SK-N-SH treated with all-trans-retinoic acid at 6 μM for 48 hours (cell line): ENCODE measurements around the gene CD151.

Experiments
- CSDC2 ChIP-seq: fragments of 250-450 bp; sonication (Bioruptor Pico); IDR thresholded peaks from 2 replicates; pipeline ENCODE4 v1.5.0; 2020; ENCODE audit warnings: mild to moderate bottlenecking, moderate library complexity
- ZFP30 ChIP-seq: fragments of 450-650 bp; formaldehyde crosslinking; IDR thresholded peaks from 2 replicates; pipeline ENCODE4 v1.5.0; 2022; ENCODE audit warnings: mild to moderate bottlenecking, moderate library complexity
- ZNF8 ChIP-seq: fragments of 450-650 bp; formaldehyde crosslinking; IDR thresholded peaks from 2 replicates; pipeline ENCODE4 v1.5.0; 2020; ENCODE audit warnings: mild to moderate bottlenecking, moderate library complexity
- TF ChIP-seq, protein P1 (sequence below): fragments of 250-450 bp; sonication (Bioruptor Pico); IDR thresholded peaks from 2 replicates; pipeline ENCODE4 v1.8.0; 2020; ENCODE audit warnings: mild to moderate bottlenecking, moderate library complexity, borderline replicate concordance

- TF ChIP-seq CSDC2 (CRISPR knock-in tag) (no peak), ZFP30 (no peak), ZNF8 (CRISPR knock-in tag) (no peak)
- TF ChIP-seq, protein P1, sequence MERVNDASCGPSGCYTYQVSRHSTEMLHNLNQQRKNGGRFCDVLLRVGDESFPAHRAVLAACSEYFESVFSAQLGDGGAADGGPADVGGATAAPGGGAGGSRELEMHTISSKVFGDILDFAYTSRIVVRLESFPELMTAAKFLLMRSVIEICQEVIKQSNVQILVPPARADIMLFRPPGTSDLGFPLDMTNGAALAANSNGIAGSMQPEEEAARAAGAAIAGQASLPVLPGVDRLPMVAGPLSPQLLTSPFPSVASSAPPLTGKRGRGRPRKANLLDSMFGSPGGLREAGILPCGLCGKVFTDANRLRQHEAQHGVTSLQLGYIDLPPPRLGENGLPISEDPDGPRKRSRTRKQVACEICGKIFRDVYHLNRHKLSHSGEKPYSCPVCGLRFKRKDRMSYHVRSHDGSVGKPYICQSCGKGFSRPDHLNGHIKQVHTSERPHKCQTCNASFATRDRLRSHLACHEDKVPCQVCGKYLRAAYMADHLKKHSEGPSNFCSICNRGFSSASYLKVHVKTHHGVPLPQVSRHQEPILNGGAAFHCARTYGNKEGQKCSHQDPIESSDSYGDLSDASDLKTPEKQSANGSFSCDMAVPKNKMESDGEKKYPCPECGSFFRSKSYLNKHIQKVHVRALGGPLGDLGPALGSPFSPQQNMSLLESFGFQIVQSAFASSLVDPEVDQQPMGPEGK (CRISPR knock-in tag) = no peak
Observed at GRCh38 chr11:862696-863022, 29.9 kb downstream of the CD151 start.
